ENCODE results near the gene CHMP5.

DNA sequence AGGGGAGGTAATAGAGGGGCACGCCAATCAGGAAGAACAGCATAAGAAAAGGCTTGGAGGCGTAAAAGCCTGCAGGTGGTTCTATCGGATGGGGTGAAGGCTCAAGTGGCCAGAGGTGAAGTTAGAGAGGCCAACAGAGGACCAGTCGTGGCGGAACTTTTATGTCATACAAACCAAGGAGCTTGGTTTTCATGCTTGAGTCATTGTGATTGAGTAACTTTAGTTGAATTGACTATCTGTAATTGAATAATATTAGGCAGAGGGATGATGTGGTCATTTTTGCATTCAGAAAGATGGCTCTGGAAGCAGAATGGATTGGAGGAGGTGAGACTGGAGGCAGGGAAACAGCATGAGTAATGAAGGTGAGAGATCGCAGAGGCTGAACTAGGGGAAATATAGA is 32.0 kb upstream of the CHMP5 start:
- TF ChIP-seq POLR2AphosphoS5 (IDR thresholded peaks at IDR 0.05; ENCODE audit: low read depth, low read length) (no peak), TAF1 (IDR thresholded peaks at IDR 0.05; ENCODE audit: borderline replicate concordance, low read depth, low read length) (no peak)
